ENCODE results near the gene EFHB. TPM values are rescaled to one million over a fixed set of nuclear protein-coding genes. Genes with fewer than 3 reads are reported as not detected.
A peak's percentile ranks its signal among the peaks of the same experiment; 100 is the strongest.

The EFHB gene
- total and polyA plus RNA-seq, 2 of the 13 experiments (the other 11 are each of a cell fraction or from before 2014, with no cell fraction given): 0.15 to 0.42 TPM

DNA sequence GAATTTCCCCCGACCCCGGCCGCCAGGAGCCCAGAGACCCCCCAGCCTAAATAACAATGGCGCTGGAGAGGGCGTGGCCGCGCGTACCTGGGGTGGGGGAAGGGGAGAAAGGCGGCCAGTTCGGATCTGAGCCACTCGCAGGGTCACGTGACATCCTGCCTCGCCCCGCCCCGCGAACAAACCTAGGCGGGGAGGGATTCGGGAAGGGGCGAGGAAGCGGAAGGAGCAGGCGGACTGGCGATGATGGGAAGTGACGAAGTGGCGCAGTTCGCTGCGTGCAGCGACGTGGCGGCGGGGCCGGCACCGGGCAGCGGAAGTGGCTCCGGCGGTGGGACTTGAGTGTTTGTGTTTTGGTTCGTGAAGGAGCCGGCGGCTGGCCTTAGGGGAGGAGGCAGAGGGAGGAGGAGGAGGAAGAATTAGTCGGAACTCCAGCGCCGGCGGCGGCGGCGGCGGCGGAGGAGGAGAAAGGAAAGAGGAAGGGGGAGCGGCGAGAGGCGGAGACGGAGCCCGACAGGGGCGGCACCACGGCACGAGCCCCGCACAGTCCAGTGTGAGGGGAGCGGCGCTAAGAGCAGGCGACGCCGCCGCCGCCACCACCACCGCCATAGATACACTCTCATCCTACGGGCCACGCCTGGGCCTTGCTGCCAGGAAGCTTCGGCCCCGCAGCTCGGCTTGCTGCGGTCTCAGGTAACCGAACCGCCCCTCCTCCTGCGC is 13.0 kb upstream of the EFHB start, which contains the start of gene RAB5A (continued):
- TF ChIP-seq, protein P1, sequence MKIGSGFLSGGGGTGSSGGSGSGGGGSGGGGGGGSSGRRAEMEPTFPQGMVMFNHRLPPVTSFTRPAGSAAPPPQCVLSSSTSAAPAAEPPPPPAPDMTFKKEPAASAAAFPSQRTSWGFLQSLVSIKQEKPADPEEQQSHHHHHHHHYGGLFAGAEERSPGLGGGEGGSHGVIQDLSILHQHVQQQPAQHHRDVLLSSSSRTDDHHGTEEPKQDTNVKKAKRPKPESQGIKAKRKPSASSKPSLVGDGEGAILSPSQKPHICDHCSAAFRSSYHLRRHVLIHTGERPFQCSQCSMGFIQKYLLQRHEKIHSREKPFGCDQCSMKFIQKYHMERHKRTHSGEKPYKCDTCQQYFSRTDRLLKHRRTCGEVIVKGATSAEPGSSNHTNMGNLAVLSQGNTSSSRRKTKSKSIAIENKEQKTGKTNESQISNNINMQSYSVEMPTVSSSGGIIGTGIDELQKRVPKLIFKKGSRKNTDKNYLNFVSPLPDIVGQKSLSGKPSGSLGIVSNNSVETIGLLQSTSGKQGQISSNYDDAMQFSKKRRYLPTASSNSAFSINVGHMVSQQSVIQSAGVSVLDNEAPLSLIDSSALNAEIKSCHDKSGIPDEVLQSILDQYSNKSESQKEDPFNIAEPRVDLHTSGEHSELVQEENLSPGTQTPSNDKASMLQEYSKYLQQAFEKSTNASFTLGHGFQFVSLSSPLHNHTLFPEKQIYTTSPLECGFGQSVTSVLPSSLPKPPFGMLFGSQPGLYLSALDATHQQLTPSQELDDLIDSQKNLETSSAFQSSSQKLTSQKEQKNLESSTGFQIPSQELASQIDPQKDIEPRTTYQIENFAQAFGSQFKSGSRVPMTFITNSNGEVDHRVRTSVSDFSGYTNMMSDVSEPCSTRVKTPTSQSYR (CRISPR knock-in tag; IDR thresholded peaks at IDR 0.05; ENCODE audit: borderline replicate concordance): peak; percentile 97
- TF ChIP-seq NPAS2 (CRISPR knock-in tag; IDR thresholded peaks at IDR 0.05; ENCODE audit: borderline replicate concordance) (no peak), ZNF331 (CRISPR knock-in tag; IDR thresholded peaks at IDR 0.05) (peak; percentile 34; the same call in 1 of the 2 replicates), PHF21A (CRISPR knock-in tag; IDR thresholded peaks at IDR 0.05) (no peak), MAFG (CRISPR knock-in tag; IDR thresholded peaks at IDR 0.05) (no peak), MED8 (CRISPR knock-in tag; IDR thresholded peaks at IDR 0.05; ENCODE audit: insufficient replicate concordance) (peak; percentile 36), ASH2L (IDR thresholded peaks at IDR 0.05; ENCODE audit: insufficient read length, low read depth, low read length) (peak; percentile 79), HOXA5 (CRISPR knock-in tag; IDR thresholded peaks at IDR 0.05) (0 out of 2 replicates have a peak, but pooled peaks have one; percentile 31), ZNF264 (CRISPR knock-in tag; IDR thresholded peaks at IDR 0.05) (0 out of 2 replicates have a peak, but pooled peaks have one; percentile 22), ZNF749 (CRISPR knock-in tag; IDR thresholded peaks at IDR 0.05; ENCODE audit: borderline replicate concordance) (no peak), SIN3B (IDR thresholded peaks at IDR 0.05; ENCODE audit: low read length) (no peak), TOE1 (CRISPR knock-in tag; IDR thresholded peaks at IDR 0.05) (peak; percentile 70; the same call in 1 of the 2 replicates)
- TF ChIP-seq, protein P2, sequence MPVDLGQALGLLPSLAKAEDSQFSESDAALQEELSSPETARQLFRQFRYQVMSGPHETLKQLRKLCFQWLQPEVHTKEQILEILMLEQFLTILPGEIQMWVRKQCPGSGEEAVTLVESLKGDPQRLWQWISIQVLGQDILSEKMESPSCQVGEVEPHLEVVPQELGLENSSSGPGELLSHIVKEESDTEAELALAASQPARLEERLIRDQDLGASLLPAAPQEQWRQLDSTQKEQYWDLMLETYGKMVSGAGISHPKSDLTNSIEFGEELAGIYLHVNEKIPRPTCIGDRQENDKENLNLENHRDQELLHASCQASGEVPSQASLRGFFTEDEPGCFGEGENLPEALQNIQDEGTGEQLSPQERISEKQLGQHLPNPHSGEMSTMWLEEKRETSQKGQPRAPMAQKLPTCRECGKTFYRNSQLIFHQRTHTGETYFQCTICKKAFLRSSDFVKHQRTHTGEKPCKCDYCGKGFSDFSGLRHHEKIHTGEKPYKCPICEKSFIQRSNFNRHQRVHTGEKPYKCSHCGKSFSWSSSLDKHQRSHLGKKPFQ (CRISPR knock-in tag; IDR thresholded peaks at IDR 0.05; ENCODE audit: insufficient replicate concordance): peak; percentile 20
- TF ChIP-seq, protein P3, sequence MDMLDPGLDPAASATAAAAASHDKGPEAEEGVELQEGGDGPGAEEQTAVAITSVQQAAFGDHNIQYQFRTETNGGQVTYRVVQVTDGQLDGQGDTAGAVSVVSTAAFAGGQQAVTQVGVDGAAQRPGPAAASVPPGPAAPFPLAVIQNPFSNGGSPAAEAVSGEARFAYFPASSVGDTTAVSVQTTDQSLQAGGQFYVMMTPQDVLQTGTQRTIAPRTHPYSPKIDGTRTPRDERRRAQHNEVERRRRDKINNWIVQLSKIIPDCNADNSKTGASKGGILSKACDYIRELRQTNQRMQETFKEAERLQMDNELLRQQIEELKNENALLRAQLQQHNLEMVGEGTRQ (IDR thresholded peaks at IDR 0.05; ENCODE audit: low read depth, low read length): peak; percentile 93
- TF ChIP-seq, protein P3 (CRISPR knock-in tag; IDR thresholded peaks at IDR 0.05; ENCODE audit: borderline replicate concordance): peak; percentile 94; the same call in 1 of the 2 replicates
- TF ChIP-seq, protein P4, sequence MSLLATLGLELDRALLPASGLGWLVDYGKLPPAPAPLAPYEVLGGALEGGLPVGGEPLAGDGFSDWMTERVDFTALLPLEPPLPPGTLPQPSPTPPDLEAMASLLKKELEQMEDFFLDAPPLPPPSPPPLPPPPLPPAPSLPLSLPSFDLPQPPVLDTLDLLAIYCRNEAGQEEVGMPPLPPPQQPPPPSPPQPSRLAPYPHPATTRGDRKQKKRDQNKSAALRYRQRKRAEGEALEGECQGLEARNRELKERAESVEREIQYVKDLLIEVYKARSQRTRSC (CRISPR knock-in tag; IDR thresholded peaks at IDR 0.05; ENCODE audit: low read depth): no peak

Measured in HepG2 (cell line).